RPMI8226 (cell line): Measurements from ENCODE around the gene OPCML.

Experiments used
- DNase-seq: peaks from one replicate; pipeline ENCODE4 v3.0.0-alpha.2; 2015

OPCML gene

GRCh38 chr11:133350045-133350444, 182.3 kb downstream of the OPCML start:
- no peak for DNase-seq

DNA sequence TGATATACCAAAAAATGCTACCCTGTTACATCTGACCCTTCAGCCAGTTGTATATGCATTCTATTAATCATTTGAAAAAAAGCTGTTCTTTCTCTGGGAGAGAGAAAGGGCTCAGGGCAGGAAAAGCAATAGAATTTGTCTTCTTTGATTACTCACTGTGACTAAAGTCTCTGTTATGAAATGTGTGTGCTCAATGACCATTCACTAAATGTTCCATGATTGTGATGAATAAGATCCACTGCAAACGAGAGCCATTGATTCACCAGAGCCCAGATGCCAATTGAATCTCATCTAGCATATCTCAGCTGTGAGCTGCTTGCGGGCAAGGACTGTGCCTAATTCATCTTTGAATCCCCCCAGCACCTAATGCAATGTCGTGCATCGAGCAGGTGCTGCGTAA, 184.3 kb downstream of the OPCML start:
- no peak for DNase-seq

DNA sequence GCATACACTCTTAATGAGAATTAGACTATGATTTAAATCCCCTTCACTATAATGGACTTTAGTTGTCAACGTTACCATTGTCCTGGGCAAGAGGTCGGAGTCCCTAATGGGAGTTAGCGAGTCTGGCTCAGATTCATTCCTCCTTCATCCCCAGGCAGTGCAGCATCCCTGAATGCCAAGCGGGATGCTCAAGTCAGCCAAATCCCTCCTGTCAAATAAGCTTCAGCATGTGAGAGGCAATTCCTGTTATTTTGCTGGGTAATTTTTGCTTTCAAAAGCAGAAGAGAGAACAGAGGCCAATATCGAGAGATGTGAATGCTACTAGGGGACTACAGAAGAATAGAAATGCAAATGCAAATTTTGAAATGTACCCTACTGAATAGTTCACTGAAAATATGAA, 186.2 kb downstream of the OPCML start:
- DNase-seq, result no peak

DNA sequence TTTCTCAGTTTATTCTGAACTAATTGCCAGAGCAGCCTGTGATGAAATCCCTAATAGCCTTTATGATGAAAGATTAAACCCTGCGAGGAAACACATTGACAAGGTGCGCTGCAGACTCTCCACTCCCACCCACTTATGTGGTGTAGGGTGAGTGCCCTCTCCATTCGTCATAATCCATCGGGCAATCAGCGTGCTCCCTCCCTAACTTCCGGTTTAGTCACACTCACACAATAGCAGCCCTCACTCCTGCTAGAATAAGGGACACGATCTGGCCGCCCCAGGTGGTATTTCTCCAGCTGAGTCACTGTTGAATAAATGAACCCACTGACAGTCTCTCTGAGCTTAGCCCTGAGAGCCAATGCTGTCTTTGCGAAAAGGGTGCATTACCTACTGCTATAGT, 188.3 kb downstream of the OPCML start:
- DNase-seq, result no peak

- no peak for DNase-seq
Observed at GRCh38 chr11:133339495-133340140, 192.7 kb downstream of the OPCML start.

DNA sequence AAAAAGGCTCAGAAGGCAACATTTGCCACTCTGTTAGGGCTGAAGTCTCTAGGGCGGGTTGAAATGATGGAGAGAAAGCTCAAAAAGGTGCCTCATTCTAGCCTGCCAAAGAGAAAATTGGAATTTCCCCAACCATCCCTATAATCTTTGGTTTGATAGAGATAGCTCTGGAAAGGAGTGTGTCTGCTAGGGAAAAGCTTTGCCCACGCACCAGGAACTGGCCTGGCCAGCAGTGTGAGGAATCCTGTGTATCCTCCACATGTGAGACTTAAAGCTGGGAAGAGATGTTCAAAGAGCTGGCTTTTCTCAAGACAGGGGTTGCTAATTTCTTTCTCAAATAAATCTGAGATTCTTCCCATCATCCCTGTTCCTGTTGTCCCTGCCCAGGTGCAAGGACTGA, 193.7 kb downstream of the OPCML start:
- DNase-seq, result no peak

- DNase-seq, result no peak
Observed at GRCh38 chr11:133337951-133338418, 194.3 kb downstream of the OPCML start.

- no peak for DNase-seq
Observed at GRCh38 chr11:133337193-133337592, 195.1 kb downstream of the OPCML start.

DNA sequence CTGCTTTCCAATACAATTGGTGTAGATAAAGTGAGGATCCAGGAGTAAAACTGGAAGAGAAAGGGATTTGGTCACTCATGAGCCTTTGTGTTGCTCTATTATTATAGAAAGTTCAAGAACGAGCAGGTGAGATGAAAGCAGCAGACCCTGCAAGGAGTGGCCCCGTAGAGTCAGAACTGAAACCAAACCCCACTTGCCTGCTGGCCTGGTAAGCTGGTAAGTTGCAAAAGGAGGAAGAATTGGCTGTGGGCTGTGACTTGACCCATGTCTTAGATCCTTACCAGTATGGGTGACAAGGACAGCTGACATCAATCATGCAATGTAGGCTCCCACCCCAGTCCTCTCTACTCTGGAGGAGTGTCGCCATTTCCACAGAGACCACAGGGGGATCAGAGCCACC, 201.3 kb downstream of the OPCML start:
- DNase-seq, result no peak

DNA sequence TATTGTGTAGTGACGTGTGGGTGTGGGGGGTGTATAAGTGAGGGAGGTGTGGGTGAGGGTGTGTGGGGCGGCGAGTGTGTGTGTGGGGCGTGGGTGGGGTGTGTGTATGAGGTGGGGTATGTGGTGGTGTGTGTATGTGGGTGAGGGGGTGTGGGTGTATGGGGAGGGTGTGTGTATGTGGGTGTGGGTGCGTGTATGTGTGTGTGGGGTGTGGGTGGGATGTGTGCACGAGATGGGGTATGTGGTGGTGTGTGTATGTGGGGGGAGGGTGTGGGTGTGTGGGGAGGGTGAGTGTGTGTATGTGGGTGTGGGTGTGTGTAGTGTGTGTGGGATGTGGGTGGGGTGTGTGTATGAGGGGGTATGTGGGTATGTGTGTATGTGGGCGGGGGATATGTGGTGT, 205.5 kb downstream of the OPCML start:
- DNase-seq, result no peak

- no peak for DNase-seq
Observed at GRCh38 chr11:133326332-133326731, 206.0 kb downstream of the OPCML start.

GRCh38 chr11:133325711-133326110, 206.6 kb downstream of the OPCML start:
- DNase-seq, result no peak

DNA sequence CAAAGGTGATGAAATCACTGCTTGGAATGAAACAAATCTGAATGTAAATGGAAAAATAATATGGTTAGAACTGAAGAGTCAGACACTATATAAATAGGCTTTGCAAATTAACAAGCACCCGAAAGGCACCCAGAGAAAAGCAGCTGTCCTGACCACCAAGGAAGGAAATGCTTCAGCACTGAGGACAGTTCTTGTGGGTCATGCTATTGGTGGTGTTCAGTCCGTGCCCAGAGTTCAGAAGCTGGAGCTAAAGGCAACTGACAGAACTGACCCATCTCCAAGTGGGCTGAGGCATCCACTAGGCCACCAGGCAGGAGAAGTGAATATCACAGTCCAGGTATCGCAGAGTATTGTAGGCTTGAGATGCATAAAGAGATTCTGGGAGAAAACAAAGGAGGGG, 208.9 kb downstream of the OPCML start:
- DNase-seq, result no peak

GRCh38 chr11:133318221-133318620, 214.1 kb downstream of the OPCML start:
- DNase-seq, result no peak

- DNase-seq, result no peak
Observed at GRCh38 chr11:133311230-133311629, 221.1 kb downstream of the OPCML start.

DNA sequence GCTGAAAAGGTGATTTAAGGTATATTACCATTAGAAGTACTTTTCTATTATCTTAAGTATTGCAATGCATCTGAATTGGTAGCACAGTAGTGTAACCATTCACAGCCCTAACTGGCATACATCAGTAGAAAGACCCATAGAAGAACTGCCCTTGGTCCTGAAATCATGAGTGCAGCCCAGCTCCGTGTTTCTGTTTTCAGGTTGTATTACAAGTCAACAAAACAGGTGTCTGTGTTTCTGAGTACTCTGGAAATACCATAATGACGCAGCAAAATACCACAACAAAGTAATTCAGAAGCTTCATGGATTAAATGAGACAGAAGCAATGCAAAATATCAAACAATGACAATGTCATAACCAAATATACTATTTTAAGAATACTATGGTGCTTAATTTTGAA, 226.3 kb downstream of the OPCML start:
- no peak for DNase-seq

DNA sequence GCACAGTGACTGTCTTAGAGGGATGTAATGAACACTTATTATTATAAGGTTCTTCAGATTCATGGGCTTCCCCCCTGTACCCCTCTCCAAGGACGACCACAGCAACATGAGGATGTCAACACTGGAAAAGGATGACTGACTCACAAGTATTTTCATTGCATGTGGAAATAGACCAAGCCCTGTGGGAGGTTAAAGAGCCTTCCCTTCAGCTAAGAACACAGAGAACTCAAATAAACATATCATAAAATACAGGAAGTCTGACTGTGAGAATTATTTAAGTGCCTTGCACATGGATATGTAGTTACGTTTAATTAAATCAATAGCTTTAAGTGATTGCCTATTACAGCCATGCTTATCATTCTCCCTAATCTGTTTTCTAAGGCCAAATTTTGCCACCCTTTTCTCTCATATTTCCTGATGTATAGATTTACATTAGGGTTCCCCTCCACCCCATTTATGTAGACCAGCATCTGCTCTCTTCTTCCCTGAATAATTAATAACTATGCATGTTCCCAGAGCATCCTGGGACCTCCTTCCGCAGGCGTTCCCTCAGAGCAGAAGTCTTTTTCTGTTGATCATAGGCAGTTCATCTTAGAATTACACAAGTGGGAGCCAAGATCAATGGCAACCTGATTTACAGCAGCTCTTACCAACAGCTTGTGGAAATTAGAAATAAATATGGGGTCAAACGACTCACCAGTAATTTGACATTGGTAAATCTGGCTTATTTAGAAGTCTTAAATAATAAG, 226.9 kb downstream of the OPCML start:
- no peak for DNase-seq

DNA sequence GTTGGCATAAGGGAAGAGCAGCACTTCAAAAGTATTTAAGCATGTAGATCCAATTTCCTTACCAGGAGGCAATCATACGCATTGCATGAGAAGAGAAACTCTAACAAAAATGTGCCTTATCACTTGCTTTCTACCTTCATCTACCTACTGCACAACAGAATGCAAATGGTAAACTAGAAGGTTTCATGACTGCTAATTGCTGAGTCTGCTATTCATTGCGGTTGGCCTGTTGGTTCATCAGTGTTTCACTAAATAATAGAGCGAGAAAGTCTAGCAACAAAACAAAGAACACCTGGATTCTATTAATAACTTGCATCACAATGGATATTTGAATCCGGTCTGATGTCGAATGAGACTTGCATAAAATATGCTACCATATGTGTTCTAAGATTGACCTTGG, 229.0 kb downstream of the OPCML start:
- no peak for DNase-seq

DNA sequence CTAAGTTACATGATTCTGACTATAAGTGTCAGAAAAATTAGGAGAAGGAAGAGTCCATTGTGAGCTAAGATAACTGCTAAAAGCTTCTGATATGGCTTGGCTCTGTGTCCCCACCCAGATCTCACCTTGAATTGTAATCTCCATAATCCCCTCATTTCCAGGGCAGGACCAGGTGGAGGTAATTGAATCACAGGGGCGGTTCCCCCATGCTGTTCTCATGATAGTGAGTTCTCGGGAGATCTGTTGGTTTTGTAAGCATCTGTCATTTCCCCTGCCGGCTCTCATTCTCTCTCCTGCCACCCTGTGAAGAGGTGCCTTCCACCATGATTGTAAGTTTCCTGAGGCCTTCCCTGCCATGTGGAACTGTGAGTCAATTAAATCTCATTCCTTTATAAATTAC, 230.2 kb downstream of the OPCML start:
- no peak for DNase-seq

GRCh38 chr11:133300666-133301065, 231.6 kb downstream of the OPCML start:
- no peak for DNase-seq

DNA sequence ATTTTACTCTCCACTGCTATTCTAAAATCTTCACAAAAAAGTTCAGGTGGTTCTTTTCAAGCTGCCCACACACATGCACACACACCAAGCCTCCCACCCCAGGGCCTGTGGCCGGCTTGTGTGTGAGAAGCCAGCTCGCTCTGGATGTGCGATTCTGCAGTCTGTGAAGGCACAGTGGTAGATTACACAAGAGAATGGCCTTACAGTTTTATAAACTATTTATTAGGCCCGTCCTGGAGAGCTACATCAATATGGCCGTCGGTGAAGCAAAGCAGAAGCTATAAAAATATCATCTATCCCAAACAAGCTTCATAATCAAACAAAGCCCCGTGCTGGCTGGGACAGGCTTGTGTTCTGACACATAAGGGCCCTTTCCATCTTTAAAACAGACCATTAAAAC, 240.5 kb downstream of the OPCML start:
- DNase-seq, result no peak

GRCh38 chr11:133285359-133285758, 246.9 kb downstream of the OPCML start:
- no peak for DNase-seq

GRCh38 chr11:133284156-133284555, 248.1 kb downstream of the OPCML start:
- no peak for DNase-seq

DNA sequence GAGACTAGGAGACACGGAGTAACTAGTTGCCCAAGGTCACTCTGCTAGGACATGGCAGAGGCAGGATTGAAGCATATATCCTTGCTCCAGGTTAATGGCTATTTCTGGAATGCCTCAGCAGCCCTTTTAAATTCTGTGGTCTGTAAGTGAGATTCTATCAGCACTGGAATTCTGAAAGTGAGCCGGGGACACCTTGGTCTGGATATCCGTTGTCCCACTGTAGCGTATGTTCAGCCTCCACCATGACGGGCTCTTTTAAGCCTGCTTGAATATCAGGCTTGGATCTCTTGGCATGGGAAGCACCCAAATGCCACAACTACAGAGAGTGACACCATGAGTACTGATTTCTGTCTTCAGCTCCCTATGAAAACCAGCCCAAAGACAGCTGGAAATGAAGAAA, 254.4 kb downstream of the OPCML start:
- no peak for DNase-seq
